ENCODE data around the gene ZNF782. TPM values are rescaled to one million over a fixed set of nuclear protein-coding genes. Genes with fewer than 3 reads are reported as not detected.

Gene ZNF782
- total and polyA plus RNA-seq, 5 experiments from 2014 or later = 1.7 to 11.5 (median 5.6) TPM

Other genes starting within 250 kb of the ZNF782 start
- gene CDC14B, start 234.7 kb downstream of the ZNF782 start, total RNA-seq = 10 to 100 TPM; 10.4 to 13.3 TPM
- 1 to 10 TPM; 3.8 to 7.1 (median 4.8) TPM for gene CDC14B, start 234.7 kb downstream of the ZNF782 start, polyA plus RNA-seq
- gene PRXL2C, start 199.2 kb downstream of the ZNF782 start, total RNA-seq = 1 to 10 TPM; 7.0 to 7.9 TPM
- gene PRXL2C, start 199.2 kb downstream of the ZNF782 start, polyA plus RNA-seq = 1 to 10 TPM; 3.5 to 8.1 (median 4.4) TPM
- 10 to 100 TPM; 29.2 to 30.5 TPM for gene ZNF510, start 76.4 kb downstream of the ZNF782 start, total RNA-seq
- 10 to 100 TPM in 1 of 3 donors, 1 to 10 TPM in 2; 5.2 to 10.0 (median 9.4) TPM for gene ZNF510, start 76.4 kb downstream of the ZNF782 start, polyA plus RNA-seq
- gene NUTM2G, start 74.3 kb upstream of the ZNF782 start, total RNA-seq = not detected
- gene NUTM2G, start 74.3 kb upstream of the ZNF782 start, polyA plus RNA-seq = under 1 TPM in 2 of 3 donors, not detected in 1; 0.05 to 0.19 TPM
- not detected for gene CTSV, start 184.6 kb upstream of the ZNF782 start, total RNA-seq
- not detected for gene CTSV, start 184.6 kb upstream of the ZNF782 start, polyA plus RNA-seq